Measurements from ENCODE around the gene AK6. TPM values are rescaled to one million over a fixed set of nuclear protein-coding genes. Genes with fewer than 3 reads are reported as not detected.

Gene AK6
- total RNA-seq, 1 experiment from 2014 or later: 23.0 TPM

DNA sequence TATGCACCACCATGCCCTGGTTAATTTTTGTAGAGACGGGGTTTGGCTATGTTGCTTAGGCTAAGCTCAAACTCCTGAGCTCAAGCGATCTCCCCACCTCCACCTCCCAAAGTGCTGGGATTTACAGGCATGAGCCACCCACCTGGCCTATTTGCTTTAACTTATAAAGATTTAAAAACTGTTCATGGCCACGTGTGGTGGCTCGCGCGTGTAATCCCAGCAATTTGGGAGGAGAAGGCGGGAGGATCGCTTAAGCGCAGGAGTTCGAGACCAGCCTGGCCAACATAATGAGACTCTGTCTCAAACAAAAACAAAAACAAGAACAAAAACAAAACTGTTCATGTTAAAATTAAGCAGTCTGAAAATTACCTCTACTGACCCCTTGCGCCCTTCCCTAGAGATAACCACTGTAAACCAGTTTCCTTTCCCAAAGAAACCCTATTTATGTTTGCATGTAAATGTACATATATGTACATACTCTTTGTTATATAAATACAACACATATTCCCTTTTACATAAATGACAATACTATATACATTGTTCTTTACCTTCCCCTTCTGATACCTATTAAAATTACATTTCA is 1.5 kb downstream of the AK6 start:
- H4K20me1 ChIP-seq (ENCODE audit: insufficient read depth): peaks cover 27% of the 10 kb centered on the region
- H3K4me1 ChIP-seq (replicated peaks; ENCODE audit: insufficient read depth): peaks cover 19% of the 10 kb centered on the region
- H3K4me3 ChIP-seq: peak overlapping the region; percentile 94
- peaks cover 83% of the 10 kb centered on the region for H3K79me2 ChIP-seq (ENCODE audit: low read depth)
- no peaks in the 10 kb centered on the region for H3K9me2 ChIP-seq (ENCODE audit: insufficient read depth)
- no peaks in the 10 kb centered on the region for H3K9me3 ChIP-seq (ENCODE audit: insufficient read depth, low read depth)
- no peak for DNase-seq
- POLR2A ChIA-PET (ENCODE audit: unreplicated experiment): no interaction called here
- H2AFZ ChIP-seq: no peak overlapping the region
- intact Hi-C loops (cut with micrococcal nuclease; ENCODE audit: unreplicated experiment): loop anchor here (5.0 kb wide), 1 partner anchor 35 kb away; the partner anchor contains the start of gene CCDC125
- H3K36me3 ChIP-seq (ENCODE audit: low read depth): peaks cover 27% of the 10 kb centered on the region
- no peak overlapping the region for H3K27ac ChIP-seq
- no peak for TF ChIP-seq EZH2 (IDR thresholded peaks at IDR 0.05; ENCODE audit: low read depth)
- TF ChIP-seq, protein P1, sequence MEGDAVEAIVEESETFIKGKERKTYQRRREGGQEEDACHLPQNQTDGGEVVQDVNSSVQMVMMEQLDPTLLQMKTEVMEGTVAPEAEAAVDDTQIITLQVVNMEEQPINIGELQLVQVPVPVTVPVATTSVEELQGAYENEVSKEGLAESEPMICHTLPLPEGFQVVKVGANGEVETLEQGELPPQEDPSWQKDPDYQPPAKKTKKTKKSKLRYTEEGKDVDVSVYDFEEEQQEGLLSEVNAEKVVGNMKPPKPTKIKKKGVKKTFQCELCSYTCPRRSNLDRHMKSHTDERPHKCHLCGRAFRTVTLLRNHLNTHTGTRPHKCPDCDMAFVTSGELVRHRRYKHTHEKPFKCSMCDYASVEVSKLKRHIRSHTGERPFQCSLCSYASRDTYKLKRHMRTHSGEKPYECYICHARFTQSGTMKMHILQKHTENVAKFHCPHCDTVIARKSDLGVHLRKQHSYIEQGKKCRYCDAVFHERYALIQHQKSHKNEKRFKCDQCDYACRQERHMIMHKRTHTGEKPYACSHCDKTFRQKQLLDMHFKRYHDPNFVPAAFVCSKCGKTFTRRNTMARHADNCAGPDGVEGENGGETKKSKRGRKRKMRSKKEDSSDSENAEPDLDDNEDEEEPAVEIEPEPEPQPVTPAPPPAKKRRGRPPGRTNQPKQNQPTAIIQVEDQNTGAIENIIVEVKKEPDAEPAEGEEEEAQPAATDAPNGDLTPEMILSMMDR (conservative IDR thresholded peaks at IDR 0.05): no peak
- H3K27me3 ChIP-seq (ENCODE audit: insufficient read depth, low read depth): no peaks in the 10 kb centered on the region
- 0 out of 2 replicates have a peak, but pooled peaks cover 5% of the 10 kb centered on the region for H3F3A ChIP-seq (ENCODE audit: insufficient read depth, low read depth)
- CTCF ChIA-PET: no interaction called here
- BruUV-seq (replicated peaks): no TSS peak
- peak overlapping the region; percentile 79 for H3K4me2 ChIP-seq

DNA sequence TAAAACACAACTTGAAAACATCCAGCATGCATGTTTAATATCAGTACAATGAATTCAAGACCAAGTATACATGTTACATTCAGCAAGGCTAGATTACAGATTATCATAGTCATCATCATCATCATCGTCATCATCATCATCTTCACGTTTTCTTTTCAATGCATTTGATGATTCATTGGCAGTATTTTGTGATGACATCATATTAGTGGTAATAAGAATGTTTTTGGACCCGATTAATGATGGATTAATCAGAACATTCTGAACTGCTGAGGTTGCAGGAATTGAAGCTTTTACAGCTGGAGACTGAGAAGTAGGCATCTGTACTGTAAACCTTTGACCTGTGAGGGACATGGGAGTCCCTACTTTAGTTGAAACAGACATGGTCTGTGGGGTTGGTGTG is 4.5 kb downstream of the AK6 start:
- Histone ChIP-seq H2AFZ (no peak overlapping the region), H3K27me3 (ENCODE audit: insufficient read depth, low read depth) (no peaks in the 10 kb centered on the region), H3K9me3 (ENCODE audit: insufficient read depth, low read depth) (no peaks in the 10 kb centered on the region), H3K4me3 (no peak overlapping the region), H3K27ac (no peak overlapping the region), H3K4me1 (replicated peaks; ENCODE audit: insufficient read depth) (peaks cover 9% of the 10 kb centered on the region), H4K20me1 (ENCODE audit: insufficient read depth) (peaks cover 34% of the 10 kb centered on the region), H3K9me2 (ENCODE audit: insufficient read depth) (no peaks in the 10 kb centered on the region), H3K36me3 (ENCODE audit: low read depth) (peaks cover 27% of the 10 kb centered on the region), H3K4me2 (no peak overlapping the region), H3K79me2 (ENCODE audit: low read depth) (peaks cover 75% of the 10 kb centered on the region), H3F3A (ENCODE audit: insufficient read depth, low read depth) (peaks cover 6% of the 10 kb centered on the region; the same call in 1 of the 2 replicates)
- CTCF ChIA-PET: no interaction called here
- POLR2A ChIA-PET (ENCODE audit: unreplicated experiment): no interaction called here
- TF ChIP-seq, protein P1 (conservative IDR thresholded peaks at IDR 0.05): no peak
- TF ChIP-seq EZH2 (IDR thresholded peaks at IDR 0.05; ENCODE audit: low read depth): no peak
- intact Hi-C loops (cut with micrococcal nuclease; ENCODE audit: unreplicated experiment): loop anchor here (5.0 kb wide), 1 partner anchor 33 kb away; the partner anchor contains the start of gene CCDC125
- no peak for DNase-seq
- no TSS peak for BruUV-seq (replicated peaks)

DNA sequence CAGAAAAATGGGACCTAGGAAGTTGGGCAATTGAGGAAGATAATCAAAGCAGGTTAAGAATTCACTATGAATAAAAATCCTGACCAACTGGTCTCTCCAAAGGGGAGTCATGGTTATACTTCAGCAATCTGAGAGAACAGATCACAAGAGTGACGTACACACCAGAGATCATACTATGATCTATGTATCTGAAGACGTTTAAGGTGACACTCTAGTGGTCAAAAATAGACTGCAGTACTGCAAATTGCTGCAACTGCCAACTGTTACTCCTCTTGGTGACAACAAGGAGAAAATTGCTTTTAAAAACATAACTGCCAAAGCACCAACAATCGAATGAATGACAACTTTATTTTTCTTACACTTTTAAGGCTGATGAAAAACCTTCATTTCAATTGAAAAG is 4.9 kb downstream of the AK6 start:
- no peak for DNase-seq
- Histone ChIP-seq H3K4me2 (no peak overlapping the region), H3K36me3 (ENCODE audit: low read depth) (peaks cover 30% of the 10 kb centered on the region), H3F3A (ENCODE audit: insufficient read depth, low read depth) (peaks cover 9% of the 10 kb centered on the region; the same call in 1 of the 2 replicates), H3K79me2 (ENCODE audit: low read depth) (peaks cover 76% of the 10 kb centered on the region), H3K27me3 (ENCODE audit: insufficient read depth, low read depth) (no peaks in the 10 kb centered on the region), H3K9me2 (ENCODE audit: insufficient read depth) (no peaks in the 10 kb centered on the region), H4K20me1 (ENCODE audit: insufficient read depth) (peaks cover 37% of the 10 kb centered on the region), H3K27ac (no peak overlapping the region), H3K4me1 (replicated peaks; ENCODE audit: insufficient read depth) (peaks cover 9% of the 10 kb centered on the region), H2AFZ (no peak overlapping the region), H3K4me3 (no peak overlapping the region), H3K9me3 (ENCODE audit: insufficient read depth, low read depth) (no peaks in the 10 kb centered on the region)
- POLR2A ChIA-PET (ENCODE audit: unreplicated experiment): no interaction called here
- no peak for TF ChIP-seq EZH2 (IDR thresholded peaks at IDR 0.05; ENCODE audit: low read depth)
- TF ChIP-seq, protein P1 (conservative IDR thresholded peaks at IDR 0.05): peak; percentile 51; the same call in 1 of the 2 replicates
- CTCF ChIA-PET: no interaction called here
- intact Hi-C loops (cut with micrococcal nuclease; ENCODE audit: unreplicated experiment): no loop called here
- no TSS peak for BruUV-seq (replicated peaks)
